ENCODE data around the gene EPB42. TPM values are rescaled to one million over a fixed set of nuclear protein-coding genes. Genes with fewer than 3 reads are reported as not detected.

The EPB42 gene
- total RNA-seq, 1 experiment from 2014 or later, result not detected

DNA sequence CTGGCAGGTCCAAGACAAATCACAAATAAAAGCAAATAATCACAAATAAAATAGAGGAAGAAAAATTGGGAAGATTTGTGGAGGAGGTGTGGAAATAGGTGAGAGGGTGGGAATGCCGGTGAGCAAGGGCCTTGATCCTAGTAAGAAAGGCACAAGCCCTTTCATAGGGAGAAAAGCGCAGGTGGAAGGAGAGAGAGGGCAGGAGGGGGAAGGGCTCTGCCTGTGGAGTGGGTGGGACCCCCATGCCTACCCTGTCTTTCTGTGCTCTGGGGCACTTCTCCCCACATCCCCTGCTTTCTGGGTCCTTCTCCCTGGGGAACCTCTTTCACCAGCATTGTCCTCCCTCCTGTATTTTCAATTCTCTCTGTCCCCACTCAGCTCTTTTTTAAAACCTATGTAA, 46.6 kb upstream of the EPB42 start (continued):
- TF ChIP-seq, protein P1, sequence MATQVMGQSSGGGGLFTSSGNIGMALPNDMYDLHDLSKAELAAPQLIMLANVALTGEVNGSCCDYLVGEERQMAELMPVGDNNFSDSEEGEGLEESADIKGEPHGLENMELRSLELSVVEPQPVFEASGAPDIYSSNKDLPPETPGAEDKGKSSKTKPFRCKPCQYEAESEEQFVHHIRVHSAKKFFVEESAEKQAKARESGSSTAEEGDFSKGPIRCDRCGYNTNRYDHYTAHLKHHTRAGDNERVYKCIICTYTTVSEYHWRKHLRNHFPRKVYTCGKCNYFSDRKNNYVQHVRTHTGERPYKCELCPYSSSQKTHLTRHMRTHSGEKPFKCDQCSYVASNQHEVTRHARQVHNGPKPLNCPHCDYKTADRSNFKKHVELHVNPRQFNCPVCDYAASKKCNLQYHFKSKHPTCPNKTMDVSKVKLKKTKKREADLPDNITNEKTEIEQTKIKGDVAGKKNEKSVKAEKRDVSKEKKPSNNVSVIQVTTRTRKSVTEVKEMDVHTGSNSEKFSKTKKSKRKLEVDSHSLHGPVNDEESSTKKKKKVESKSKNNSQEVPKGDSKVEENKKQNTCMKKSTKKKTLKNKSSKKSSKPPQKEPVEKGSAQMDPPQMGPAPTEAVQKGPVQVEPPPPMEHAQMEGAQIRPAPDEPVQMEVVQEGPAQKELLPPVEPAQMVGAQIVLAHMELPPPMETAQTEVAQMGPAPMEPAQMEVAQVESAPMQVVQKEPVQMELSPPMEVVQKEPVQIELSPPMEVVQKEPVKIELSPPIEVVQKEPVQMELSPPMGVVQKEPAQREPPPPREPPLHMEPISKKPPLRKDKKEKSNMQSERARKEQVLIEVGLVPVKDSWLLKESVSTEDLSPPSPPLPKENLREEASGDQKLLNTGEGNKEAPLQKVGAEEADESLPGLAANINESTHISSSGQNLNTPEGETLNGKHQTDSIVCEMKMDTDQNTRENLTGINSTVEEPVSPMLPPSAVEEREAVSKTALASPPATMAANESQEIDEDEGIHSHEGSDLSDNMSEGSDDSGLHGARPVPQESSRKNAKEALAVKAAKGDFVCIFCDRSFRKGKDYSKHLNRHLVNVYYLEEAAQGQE (IDR thresholded peaks at IDR 0.05; ENCODE audit: low read depth), result no peak
- TF ChIP-seq ZNF274 (IDR thresholded peaks at IDR 0.05; ENCODE audit: low read depth, low read length) (no peak), POLR2AphosphoS5 (IDR thresholded peaks at IDR 0.05; ENCODE audit: low read depth, low read length) (no peak), RAD21 (IDR thresholded peaks at IDR 0.05; ENCODE audit: low read depth) (no peak), ZFX (IDR thresholded peaks at IDR 0.05) (no peak)
- TF ChIP-seq, protein P2, sequence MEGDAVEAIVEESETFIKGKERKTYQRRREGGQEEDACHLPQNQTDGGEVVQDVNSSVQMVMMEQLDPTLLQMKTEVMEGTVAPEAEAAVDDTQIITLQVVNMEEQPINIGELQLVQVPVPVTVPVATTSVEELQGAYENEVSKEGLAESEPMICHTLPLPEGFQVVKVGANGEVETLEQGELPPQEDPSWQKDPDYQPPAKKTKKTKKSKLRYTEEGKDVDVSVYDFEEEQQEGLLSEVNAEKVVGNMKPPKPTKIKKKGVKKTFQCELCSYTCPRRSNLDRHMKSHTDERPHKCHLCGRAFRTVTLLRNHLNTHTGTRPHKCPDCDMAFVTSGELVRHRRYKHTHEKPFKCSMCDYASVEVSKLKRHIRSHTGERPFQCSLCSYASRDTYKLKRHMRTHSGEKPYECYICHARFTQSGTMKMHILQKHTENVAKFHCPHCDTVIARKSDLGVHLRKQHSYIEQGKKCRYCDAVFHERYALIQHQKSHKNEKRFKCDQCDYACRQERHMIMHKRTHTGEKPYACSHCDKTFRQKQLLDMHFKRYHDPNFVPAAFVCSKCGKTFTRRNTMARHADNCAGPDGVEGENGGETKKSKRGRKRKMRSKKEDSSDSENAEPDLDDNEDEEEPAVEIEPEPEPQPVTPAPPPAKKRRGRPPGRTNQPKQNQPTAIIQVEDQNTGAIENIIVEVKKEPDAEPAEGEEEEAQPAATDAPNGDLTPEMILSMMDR (IDR thresholded peaks at IDR 0.05 in 2 of 3, conservative IDR thresholded peaks at IDR 0.05 in 1 of 3; ENCODE audit: borderline replicate concordance in 1 of 3, insufficient read depth in 1 of 3, low read depth in 2 of 3, low read length in 2 of 3), result no peak
- TF ChIP-seq, protein P3, sequence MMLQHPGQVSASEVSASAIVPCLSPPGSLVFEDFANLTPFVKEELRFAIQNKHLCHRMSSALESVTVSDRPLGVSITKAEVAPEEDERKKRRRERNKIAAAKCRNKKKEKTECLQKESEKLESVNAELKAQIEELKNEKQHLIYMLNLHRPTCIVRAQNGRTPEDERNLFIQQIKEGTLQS (IDR thresholded peaks at IDR 0.05), result no peak

DNA sequence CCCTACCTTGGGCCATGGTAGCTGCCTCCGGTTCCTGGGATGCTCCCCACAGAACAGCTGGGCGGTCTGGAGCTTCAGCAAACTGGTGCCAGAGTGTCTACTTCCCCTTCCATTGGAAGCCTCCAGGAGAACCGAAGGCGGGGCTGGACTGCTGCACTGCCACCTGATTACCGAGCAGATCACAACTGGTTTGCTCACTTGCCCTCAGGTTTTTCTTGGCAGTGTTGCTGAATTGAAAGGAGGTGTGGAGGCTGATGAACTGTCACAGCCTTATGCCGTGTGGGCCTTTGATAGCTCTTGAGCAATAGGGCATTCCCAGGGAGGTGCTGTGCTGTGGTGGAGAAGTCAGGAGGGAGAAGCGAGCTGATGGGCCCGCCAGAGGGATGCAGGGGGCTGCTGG, 46.0 kb upstream of the EPB42 start, which contains the start of gene TGM5:
TSS of gene TGM5 (minus strand) at position 95 of the 400 bp plus-strand sequence. CDS start at position 16, 79 bp downstream.
- Histone ChIP-seq H3K9ac (ENCODE audit: low read length) (no peak within 1 kb of the TSS), H3K9me3 (ENCODE audit: control insufficient read depth in 1 of 2, insufficient read depth in 1 of 2, low read depth in 1 of 2, low read length in 2 of 2) (no peaks in the 10 kb centered on the region), H3K9me2 (ENCODE audit: insufficient read depth) (no peaks in the 10 kb centered on the region), H3K79me2 (ENCODE audit: insufficient read depth, low read length) (no peaks in the 10 kb centered on the region), H3K4me3 (replicated peaks in 1 of 2; ENCODE audit: low read depth in 1 of 2, low read length in 2 of 2) (no peak within 1 kb of the TSS), H3K4me1 (ENCODE audit: control insufficient read depth in 1 of 2, insufficient read depth in 2 of 2, low read length in 2 of 2) (no peaks in the 10 kb centered on the region), H3K27ac (ENCODE audit: low read depth, low read length) (no peak within 1 kb of the TSS), H4K20me1 (ENCODE audit: insufficient read depth) (no peaks in the 10 kb centered on the region), H3K27me3 (ENCODE audit: insufficient read depth, low read length) (peaks cover 21% of the 10 kb centered on the region), H3K4me2 (ENCODE audit: low read length) (no peak within 1 kb of the TSS), H3K36me3 (ENCODE audit: control insufficient read depth in 1 of 2, insufficient read depth in 2 of 2, low read length in 2 of 2) (no peaks in the 10 kb centered on the region), H2AFZ (ENCODE audit: low read depth, low read length, poor library complexity, severe bottlenecking) (no peak within 1 kb of the TSS)
- no TSS peak for BruUV-seq (replicated peaks)
- RAD21 ChIA-PET (ENCODE audit: low non-redundant PET in 1 of 2, low total read pairs in 2 of 2, uncharacterized antibody in 2 of 2, unreplicated experiment in 2 of 2), result no interaction called here
- ATAC-seq (no peak), DNase-seq (ENCODE audit: low read depth, low spot score) (no peak)
- POLR2A ChIA-PET, result no interaction called here
- CTCF ChIA-PET, result interaction anchor here (1.2 kb wide), 1 partner anchor 41 kb away, joined by 4 read pairs; no protein-coding TSS in a partner anchor
- intact Hi-C loops (cut with micrococcal nuclease), result loop anchor here (5.0 kb wide), 1 partner anchor 40 kb away; no protein-coding TSS in a partner anchor
- TF ChIP-seq, protein P4, sequence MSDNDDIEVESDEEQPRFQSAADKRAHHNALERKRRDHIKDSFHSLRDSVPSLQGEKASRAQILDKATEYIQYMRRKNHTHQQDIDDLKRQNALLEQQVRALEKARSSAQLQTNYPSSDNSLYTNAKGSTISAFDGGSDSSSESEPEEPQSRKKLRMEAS (IDR thresholded peaks at IDR 0.05), result no peak
- no peak for TF ChIP-seq RAD21 (IDR thresholded peaks at IDR 0.05; ENCODE audit: low read depth)
- TF ChIP-seq EZH2phosphoT487 (IDR thresholded peaks at IDR 0.05; ENCODE audit: borderline replicate concordance), result no peak
- TF ChIP-seq SRF (IDR thresholded peaks at IDR 0.05; ENCODE audit: low read depth), result no peak
- no peak for TF ChIP-seq SP1 (IDR thresholded peaks at IDR 0.05; ENCODE audit: low read depth)
- TF ChIP-seq CBX3 (IDR thresholded peaks at IDR 0.05; ENCODE audit: low read depth), result no peak
- TF ChIP-seq, protein P1 (IDR thresholded peaks at IDR 0.05; ENCODE audit: low read depth), result no peak
- no peak for TF ChIP-seq CEBPB (IDR thresholded peaks at IDR 0.05; ENCODE audit: low read depth)
- no peak for TF ChIP-seq ZNF274 (IDR thresholded peaks at IDR 0.05; ENCODE audit: low read depth, low read length)
- TF ChIP-seq EGR1 (IDR thresholded peaks at IDR 0.05; ENCODE audit: low read depth), result no peak
- no peak for TF ChIP-seq POLR2A (IDR thresholded peaks at IDR 0.05; ENCODE audit: borderline replicate concordance, extremely low read depth, insufficient read depth, insufficient read length)
- no peak for TF ChIP-seq ZFX (IDR thresholded peaks at IDR 0.05)
- TF ChIP-seq TCF7L2 (IDR thresholded peaks at IDR 0.05; ENCODE audit: borderline replicate concordance, extremely low read depth, insufficient read depth, insufficient read length), result no peak
- no peak for TF ChIP-seq JUND (IDR thresholded peaks at IDR 0.05)

Measured in HCT116 (cell line).